Measurements from ENCODE around the gene KIAA2012.

GRCh38 chr2:202161151-202161835, 88.2 kb downstream of the KIAA2012 start:
- TF ChIP-seq, protein P1, sequence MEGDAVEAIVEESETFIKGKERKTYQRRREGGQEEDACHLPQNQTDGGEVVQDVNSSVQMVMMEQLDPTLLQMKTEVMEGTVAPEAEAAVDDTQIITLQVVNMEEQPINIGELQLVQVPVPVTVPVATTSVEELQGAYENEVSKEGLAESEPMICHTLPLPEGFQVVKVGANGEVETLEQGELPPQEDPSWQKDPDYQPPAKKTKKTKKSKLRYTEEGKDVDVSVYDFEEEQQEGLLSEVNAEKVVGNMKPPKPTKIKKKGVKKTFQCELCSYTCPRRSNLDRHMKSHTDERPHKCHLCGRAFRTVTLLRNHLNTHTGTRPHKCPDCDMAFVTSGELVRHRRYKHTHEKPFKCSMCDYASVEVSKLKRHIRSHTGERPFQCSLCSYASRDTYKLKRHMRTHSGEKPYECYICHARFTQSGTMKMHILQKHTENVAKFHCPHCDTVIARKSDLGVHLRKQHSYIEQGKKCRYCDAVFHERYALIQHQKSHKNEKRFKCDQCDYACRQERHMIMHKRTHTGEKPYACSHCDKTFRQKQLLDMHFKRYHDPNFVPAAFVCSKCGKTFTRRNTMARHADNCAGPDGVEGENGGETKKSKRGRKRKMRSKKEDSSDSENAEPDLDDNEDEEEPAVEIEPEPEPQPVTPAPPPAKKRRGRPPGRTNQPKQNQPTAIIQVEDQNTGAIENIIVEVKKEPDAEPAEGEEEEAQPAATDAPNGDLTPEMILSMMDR (conservative IDR thresholded peaks at IDR 0.05 in 1 of 2, IDR thresholded peaks at IDR 0.05 in 1 of 2; ENCODE audit: extremely low read depth in 1 of 2, insufficient read depth in 1 of 2, low read depth in 1 of 2, low read length in 2 of 2), result no peak
- no peak for TF ChIP-seq EZH2 (IDR thresholded peaks at IDR 0.05; ENCODE audit: borderline replicate concordance, low read length)

Data from mammary epithelial cell (primary cell).